Neural progenitor cell (in vitro differentiated cells): ENCODE data around the gene CROCC2. TPM values are rescaled to one million over a fixed set of nuclear protein-coding genes. Genes with fewer than 3 reads are reported as not detected.

Experiments used
- DNase-seq: peaks from one replicate; pipeline ENCODE4 v3.0.0-alpha.2; 2016; ENCODE audit warnings: low spot score
- H2AFZ ChIP-seq: fragments of 200-600 bp; sonication (generic); replicated peaks from 2 replicates; pipeline ENCODE4 v1.6.1; 2016; ENCODE audit warnings: antibody characterized with exemption
- H3F3A ChIP-seq: fragments of 200-600 bp; sonication (generic); 2 replicates; pipeline ENCODE4 v1.6.1; 2016; ENCODE audit warnings: antibody characterized with exemption, low read depth
- H3K27ac ChIP-seq: fragments of 200-600 bp; sonication (generic); 2 replicates; pipeline ENCODE4 v1.5.1; 2016; ENCODE audit warnings: mild to moderate bottlenecking
- H3K27me3 ChIP-seq: fragments of 200-600 bp; sonication (generic); 2 replicates; pipeline ENCODE4 v1.6.1; 2016; ENCODE audit warnings: mild to moderate bottlenecking, moderate library complexity
- H3K36me3 ChIP-seq: fragments of 200-600 bp; sonication (generic); 2 replicates; pipeline ENCODE4 v1.5.1; 2016
- H3K4me1 ChIP-seq: fragments of 200-600 bp; sonication (generic); 2 replicates; pipeline ENCODE4 v1.6.1; 2016; ENCODE audit warnings: mixed run types
- H3K4me2 ChIP-seq: fragments of 200-600 bp; sonication (generic); 2 replicates; pipeline ENCODE4 v1.6.1; 2016
- H3K4me3 ChIP-seq: fragments of 200-600 bp; sonication (generic); 2 replicates; pipeline ENCODE4 v1.5.1; 2016
- H3K79me2 ChIP-seq: fragments of 200-600 bp; sonication (generic); 2 replicates; pipeline ENCODE4 v1.6.1; 2016; ENCODE audit warnings: low read depth
- H3K9ac ChIP-seq: fragments of 200-600 bp; sonication (generic); 2 replicates; pipeline ENCODE4 v1.6.1; 2016
- H3K9me3 ChIP-seq: fragments of 200-600 bp; sonication (generic); 2 replicates; pipeline ENCODE4 v1.5.1; 2016; ENCODE audit warnings: low read depth
- H4K20me1 ChIP-seq: fragments of 200-600 bp; sonication (generic); 2 replicates; pipeline ENCODE4 v1.6.1; 2016; ENCODE audit warnings: low read depth
- H3K27ac Mint-ChIP-seq: 3 replicates; pipeline ENCODE4 v1.8.0; 2021; ENCODE audit warnings: mixed read lengths
- H3K27me3 Mint-ChIP-seq: 2 replicates; pipeline ENCODE4 v1.8.0; 2022; ENCODE audit warnings: low read depth, mild to moderate bottlenecking, inconsistent platforms, moderate library complexity, mixed read lengths; ENCODE audit not compliant: insufficient read depth
- H3K36me3 Mint-ChIP-seq: 3 replicates; pipeline ENCODE4 v1.8.0; 2021; ENCODE audit warnings: mixed read lengths
- H3K4me1 Mint-ChIP-seq: 3 replicates; pipeline ENCODE4 v1.8.0; 2021; ENCODE audit warnings: mixed read lengths
- H3K4me3 Mint-ChIP-seq: 3 replicates; pipeline ENCODE4 v1.8.0; 2021; ENCODE audit warnings: mild to moderate bottlenecking, moderate library complexity, mixed read lengths
- H3K9me3 Mint-ChIP-seq: 3 replicates; pipeline ENCODE4 v1.8.0; 2020; ENCODE audit warnings: mixed read lengths
- CTCF ChIP-seq: fragments of 200-600 bp; sonication (generic); IDR thresholded peaks from 2 replicates; pipeline ENCODE4 v1.5.1; 2017; ENCODE audit warnings: antibody characterized with exemption, mild to moderate bottlenecking
- EZH2 ChIP-seq: fragments of 200-600 bp; sonication (generic); IDR thresholded peaks from 2 replicates; pipeline ENCODE4 v1.6.1; 2017; ENCODE audit warnings: antibody characterized with exemption, mild to moderate bottlenecking, moderate library complexity
- EZH2phosphoT487 ChIP-seq: fragments of 200-600 bp; sonication (generic); IDR thresholded peaks from 2 replicates; pipeline ENCODE4 v1.6.1; 2017; ENCODE audit warnings: antibody characterized with exemption
- total RNA-seq: library from RNA; depleted of rRNA; stranded (reverse); fragments of >200 nt; gene quantifications from 2 replicates; pipeline ENCODE4 v1.2.3, GENCODE V29; 2015; ENCODE audit warnings: low replicate concordance

CROCC2 gene
- total RNA-seq, 1 donor from 2014 or later: not detected

- no peak for DNase-seq
- H3K4me3 ChIP-seq: no peak overlapping the region
- Mint-ChIP-seq H3K4me3 (no peak overlapping the region), H3K9me3 (no peaks in the 10 kb centered on the region), H3K27me3 (peaks cover 9% of the 10 kb centered on the region), H3K4me1 (peaks cover 13% of the 10 kb centered on the region), H3K27ac (peak overlapping the region; percentile 69), H3K36me3 (no peaks in the 10 kb centered on the region)
- H3F3A ChIP-seq: no peaks in the 10 kb centered on the region
- H3K27me3 ChIP-seq: peaks cover 4% of the 10 kb centered on the region
- no peak for TF ChIP-seq EZH2phosphoT487
- TF ChIP-seq EZH2: no peak
- TF ChIP-seq CTCF: no peak
- no peaks in the 10 kb centered on the region for H3K36me3 ChIP-seq
- no peak overlapping the region for H3K9ac ChIP-seq
- no peaks in the 10 kb centered on the region for H4K20me1 ChIP-seq
- peaks cover 4% of the 10 kb centered on the region for H3K4me1 ChIP-seq
- no peak overlapping the region for H3K4me2 ChIP-seq
- no peak overlapping the region for H2AFZ ChIP-seq
- no peaks in the 10 kb centered on the region for H3K79me2 ChIP-seq
- no peaks in the 10 kb centered on the region for H3K9me3 ChIP-seq
- H3K27ac ChIP-seq: no peak overlapping the region
These were observed 85.5 kb downstream of the CROCC2 start for GRCh38 chr2:240991378-240992263.

GRCh38 chr2:240992572-240993291, 86.6 kb downstream of the CROCC2 start:
- Histone ChIP-seq H3F3A (no peaks in the 10 kb centered on the region), H3K9ac (no peak overlapping the region), H3K36me3 (no peaks in the 10 kb centered on the region), H3K27me3 (peaks cover 15% of the 10 kb centered on the region), H4K20me1 (no peaks in the 10 kb centered on the region), H3K79me2 (no peaks in the 10 kb centered on the region), H3K4me3 (no peak overlapping the region), H3K9me3 (no peaks in the 10 kb centered on the region), H2AFZ (no peak overlapping the region), H3K27ac (no peak overlapping the region), H3K4me1 (peaks cover 4% of the 10 kb centered on the region), H3K4me2 (no peak overlapping the region)
- Mint-ChIP-seq H3K27ac (peak overlapping the region; percentile 69), H3K27me3 (peaks cover 9% of the 10 kb centered on the region), H3K4me1 (peaks cover 23% of the 10 kb centered on the region), H3K4me3 (no peak overlapping the region), H3K36me3 (no peaks in the 10 kb centered on the region), H3K9me3 (no peaks in the 10 kb centered on the region)
- DNase-seq: no peak
- TF ChIP-seq EZH2phosphoT487 (no peak), CTCF (no peak), EZH2 (no peak)

GRCh38 chr2:240993446-240994170, 87.5 kb downstream of the CROCC2 start:
- Histone ChIP-seq H3K4me1 (peaks cover 4% of the 10 kb centered on the region), H4K20me1 (no peaks in the 10 kb centered on the region), H2AFZ (no peak overlapping the region), H3K4me3 (no peak overlapping the region), H3K9me3 (no peaks in the 10 kb centered on the region), H3K36me3 (no peaks in the 10 kb centered on the region), H3K27ac (no peak overlapping the region), H3K79me2 (no peaks in the 10 kb centered on the region), H3K9ac (no peak overlapping the region), H3K27me3 (peaks cover 23% of the 10 kb centered on the region), H3F3A (no peaks in the 10 kb centered on the region), H3K4me2 (no peak overlapping the region)
- Mint-ChIP-seq H3K4me1 (peaks cover 20% of the 10 kb centered on the region), H3K4me3 (no peak overlapping the region), H3K27me3 (peaks cover 5% of the 10 kb centered on the region), H3K36me3 (no peaks in the 10 kb centered on the region), H3K27ac (no peak overlapping the region), H3K9me3 (no peaks in the 10 kb centered on the region)
- no peak for TF ChIP-seq EZH2phosphoT487
- no peak for TF ChIP-seq CTCF
- TF ChIP-seq EZH2: no peak
- DNase-seq: no peak
